Activated T-helper 1 cell treated with Interleukin-2 at 50 U/mL for 16 hours (primary cell): ENCODE measurements around the gene MAGOHB.
"Not testable (repeated sequence)": the region's sequence is repeated elsewhere in the genome, so short reads cannot be mapped to it uniquely, and the experiment has no call there.

Experiments
- DNase-seq: peaks from one replicate; pipeline ENCODE4 v3.0.0-alpha.2; 2020; ENCODE audit warnings: low read depth

The MAGOHB gene

GRCh38 chr12:10612110-10612509 lies 1.3 kb downstream of the MAGOHB start:
- DNase-seq: no peak

DNA sequence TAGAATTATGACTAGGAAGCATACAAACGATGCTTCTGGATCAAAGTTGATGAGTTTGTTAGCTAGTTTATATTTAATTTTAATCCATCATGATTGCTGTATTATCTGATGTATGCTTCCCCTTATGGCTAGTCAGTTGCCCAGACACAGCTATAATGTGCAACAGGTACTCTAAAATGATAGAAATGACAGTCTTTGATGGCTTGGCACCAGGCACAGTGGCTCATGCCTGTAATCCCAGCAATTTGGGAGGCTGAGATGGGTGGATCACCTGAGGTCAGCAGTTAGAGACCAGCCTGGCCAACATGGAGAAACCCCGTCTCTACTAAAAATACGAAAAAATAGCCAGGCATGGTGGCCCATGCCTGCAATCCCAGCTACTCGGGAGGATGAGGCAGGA lies 2.2 kb downstream of the MAGOHB start:
- not testable (repeated sequence) for DNase-seq

DNA sequence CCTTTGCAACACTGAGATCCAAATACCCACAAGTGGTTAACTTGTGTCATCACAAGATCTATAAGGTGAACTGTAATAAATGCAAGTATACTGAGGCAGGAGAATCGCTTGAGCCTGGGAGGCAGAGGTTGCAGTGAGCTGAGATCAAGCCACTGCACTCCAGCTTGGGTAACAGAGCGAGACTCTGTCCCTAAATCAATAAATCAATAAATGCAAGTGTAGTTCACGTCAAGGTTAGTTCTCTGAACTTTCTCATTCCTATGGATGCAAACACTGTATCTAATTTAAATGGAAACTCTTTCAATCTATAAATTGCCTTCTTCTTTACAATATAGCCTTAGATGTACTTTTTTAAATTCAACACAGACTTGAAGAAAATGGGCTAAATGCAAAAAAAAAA lies 3.2 kb downstream of the MAGOHB start:
- no peak for DNase-seq

- no peak for DNase-seq
Measured at GRCh38 chr12:10607885-10608458, 5.4 kb downstream of the MAGOHB start.

- no peak for DNase-seq
Measured at GRCh38 chr12:10601860-10602259, 11.5 kb downstream of the MAGOHB start.

DNA sequence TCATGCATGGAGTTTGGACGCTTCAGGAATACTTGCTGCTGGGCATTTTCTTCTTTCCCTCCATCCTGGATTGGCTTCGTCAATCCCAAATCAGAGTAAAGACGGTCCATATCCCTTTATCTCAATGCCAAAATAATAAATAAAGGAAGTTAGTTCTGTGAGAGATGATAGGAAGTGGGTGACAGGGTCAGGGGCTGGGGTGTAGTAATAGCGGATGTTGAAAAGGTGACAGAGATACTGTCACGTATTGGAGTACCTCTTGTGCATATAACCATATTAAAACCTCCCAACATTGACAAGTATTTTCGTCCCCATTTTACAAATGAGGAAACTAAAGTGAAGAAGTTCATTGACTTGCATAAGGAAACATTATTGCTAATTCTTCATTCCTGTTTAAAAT lies 12.4 kb downstream of the MAGOHB start:
- no peak for DNase-seq

GRCh38 chr12:10595881-10596280 lies 17.5 kb downstream of the MAGOHB start:
- no peak for DNase-seq

GRCh38 chr12:10590966-10591365 lies 22.4 kb downstream of the MAGOHB start:
- no peak for DNase-seq

- no peak for DNase-seq
Measured at GRCh38 chr12:10584415-10584814, 29.0 kb downstream of the MAGOHB start.

DNA sequence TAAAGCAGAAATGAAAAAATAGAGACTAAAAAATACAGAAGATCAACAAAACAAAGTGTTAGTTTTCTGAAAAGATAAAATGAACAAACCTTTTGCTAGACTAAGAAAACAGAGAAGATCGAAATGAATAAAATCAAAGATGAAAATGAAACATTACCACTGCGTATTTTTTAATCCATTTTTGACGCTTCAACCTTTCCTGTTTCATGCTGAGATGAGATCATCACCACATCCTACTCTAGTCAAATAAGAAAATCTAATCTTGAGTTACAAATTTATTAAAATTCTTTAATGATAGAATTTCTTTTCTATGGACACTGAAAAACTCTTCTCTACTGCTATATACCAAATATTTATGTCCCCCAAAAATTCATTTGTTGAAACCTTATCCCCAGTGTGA lies 30.7 kb downstream of the MAGOHB start:
- no peak for DNase-seq

DNA sequence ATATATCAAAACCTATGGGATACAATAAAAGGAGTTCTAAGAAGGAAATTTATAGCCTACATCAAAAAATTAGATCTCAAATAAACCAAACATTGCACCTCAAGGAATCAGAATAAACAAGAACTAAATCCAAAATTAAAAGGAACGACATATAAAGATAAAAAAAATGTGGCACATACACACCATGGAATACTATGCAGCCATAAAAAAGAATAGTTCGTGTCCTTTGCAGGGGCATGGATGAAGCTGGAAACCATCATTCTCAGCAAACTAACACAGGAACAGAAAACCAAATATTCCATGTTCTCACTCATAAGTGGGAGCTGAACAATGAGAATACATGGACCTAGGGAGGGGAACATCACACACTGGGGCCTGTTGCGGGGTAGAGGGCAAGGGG lies 31.3 kb downstream of the MAGOHB start:
- not testable (repeated sequence) for DNase-seq

- DNase-seq: no peak
Measured at GRCh38 chr12:10574307-10574706, 39.1 kb downstream of the MAGOHB start.

DNA sequence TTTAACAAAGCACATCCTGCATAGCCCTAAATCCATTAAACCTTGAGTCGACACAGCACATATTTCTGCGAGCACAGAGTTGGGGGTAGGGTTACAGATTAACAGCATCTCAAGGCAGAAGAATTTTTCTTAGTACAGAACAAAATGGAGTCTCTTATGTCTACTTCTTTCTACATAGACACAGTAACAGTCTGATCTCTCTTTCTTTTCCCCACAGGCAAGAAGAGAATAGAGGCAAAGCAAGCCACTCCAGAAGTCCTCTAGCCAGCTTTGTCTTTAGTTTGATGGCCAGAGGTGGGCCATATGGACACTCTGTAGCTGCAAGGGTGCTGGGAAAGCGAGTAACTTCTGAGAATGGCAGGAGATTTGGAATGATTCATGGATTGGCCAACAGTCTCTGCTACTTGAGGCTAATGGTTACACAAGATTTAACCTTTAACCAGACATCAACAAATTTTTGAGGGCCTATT lies 41.4 kb downstream of the MAGOHB start:
- DNase-seq: not testable (repeated sequence)

DNA sequence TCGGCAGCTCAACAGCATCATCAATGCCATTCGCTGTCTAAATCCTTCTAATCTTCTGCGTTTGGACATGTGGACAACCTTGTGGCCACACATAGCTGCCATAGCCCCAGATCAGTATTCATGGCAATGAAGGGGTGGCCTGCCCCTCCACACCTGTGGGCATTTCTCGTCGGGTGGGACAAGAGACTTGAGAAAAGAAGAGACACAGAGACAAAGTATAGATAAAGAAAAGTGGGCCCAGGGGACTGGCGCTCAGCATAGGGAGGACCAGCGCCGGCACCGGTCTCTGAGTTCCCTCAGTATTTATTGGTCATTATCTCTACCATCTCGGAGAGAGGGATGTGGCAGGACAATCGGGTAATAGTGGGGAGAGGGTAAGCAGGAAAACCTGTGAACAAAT lies 42.3 kb downstream of the MAGOHB start:
- DNase-seq: no peak

- no peak for DNase-seq
Measured at GRCh38 chr12:10567813-10568212, 45.6 kb downstream of the MAGOHB start.

GRCh38 chr12:10563966-10564365 lies 49.4 kb downstream of the MAGOHB start:
- DNase-seq: no peak

GRCh38 chr12:10563002-10563401 lies 50.4 kb downstream of the MAGOHB start:
- DNase-seq: no peak

DNA sequence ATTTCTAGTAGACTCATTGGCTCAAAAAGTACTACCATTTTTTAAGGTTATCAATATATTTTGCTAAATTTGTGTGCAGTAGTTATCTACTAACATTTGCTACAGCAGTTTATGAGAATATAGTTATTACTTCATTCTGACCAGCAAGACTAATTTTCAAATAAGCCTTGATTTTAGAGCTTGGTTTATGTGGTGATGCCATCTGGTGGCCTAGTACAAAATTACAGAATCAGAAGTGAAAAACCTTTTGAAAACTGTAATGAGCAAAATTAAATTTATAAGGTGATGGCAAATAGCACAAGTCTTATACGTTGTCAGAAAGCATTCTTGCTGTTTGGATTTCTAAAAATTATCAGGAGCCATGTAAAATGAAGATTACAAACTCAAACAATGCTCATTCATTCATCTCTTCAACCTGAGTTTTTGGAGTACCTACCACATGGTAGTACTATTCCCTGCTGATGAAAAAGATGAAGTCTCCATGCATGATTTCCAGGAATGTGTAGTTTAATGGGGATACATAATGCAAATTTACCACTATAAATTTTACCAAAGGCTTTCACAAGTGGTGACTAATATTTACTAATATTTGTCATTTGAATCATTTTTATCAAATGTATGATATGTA lies 51.0 kb downstream of the MAGOHB start:
- no peak for DNase-seq

DNA sequence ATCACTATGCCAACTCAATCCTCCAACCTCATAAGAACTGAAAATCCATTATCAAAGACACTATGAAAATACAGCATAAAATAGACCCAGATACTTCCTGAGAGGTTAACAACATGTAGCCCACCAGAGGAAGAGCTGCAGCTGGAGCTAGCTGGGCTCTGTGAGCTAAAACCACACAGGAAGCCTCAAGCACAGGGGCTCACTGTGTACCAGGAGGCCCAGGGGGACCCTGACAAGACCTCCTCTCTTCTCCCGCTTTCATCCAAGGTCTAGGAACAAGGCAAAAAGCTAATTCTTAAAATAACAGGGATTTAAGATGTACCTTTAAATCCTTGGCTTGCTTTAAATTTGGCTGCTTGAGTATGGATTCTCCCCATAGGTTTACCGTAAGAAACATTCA lies 54.2 kb downstream of the MAGOHB start:
- DNase-seq: no peak

DNA sequence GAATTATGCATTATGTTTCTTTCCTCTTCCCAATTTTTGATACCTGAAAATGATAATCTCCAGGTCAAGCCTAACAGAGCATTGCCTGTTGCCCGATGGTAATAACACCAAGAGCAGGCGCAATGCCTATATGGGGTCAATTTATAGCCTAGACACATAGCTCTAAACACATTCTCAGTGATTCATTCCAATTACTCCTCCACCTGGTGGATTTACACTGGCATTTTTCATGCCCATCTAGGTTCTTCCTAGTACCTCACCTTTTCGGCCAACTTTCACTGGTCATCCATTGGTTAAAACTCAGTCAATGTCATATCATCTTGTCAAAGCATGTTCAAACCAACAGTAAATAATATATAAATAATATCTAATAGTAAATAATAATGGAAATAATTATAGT lies 54.6 kb downstream of the MAGOHB start:
- DNase-seq: no peak

DNA sequence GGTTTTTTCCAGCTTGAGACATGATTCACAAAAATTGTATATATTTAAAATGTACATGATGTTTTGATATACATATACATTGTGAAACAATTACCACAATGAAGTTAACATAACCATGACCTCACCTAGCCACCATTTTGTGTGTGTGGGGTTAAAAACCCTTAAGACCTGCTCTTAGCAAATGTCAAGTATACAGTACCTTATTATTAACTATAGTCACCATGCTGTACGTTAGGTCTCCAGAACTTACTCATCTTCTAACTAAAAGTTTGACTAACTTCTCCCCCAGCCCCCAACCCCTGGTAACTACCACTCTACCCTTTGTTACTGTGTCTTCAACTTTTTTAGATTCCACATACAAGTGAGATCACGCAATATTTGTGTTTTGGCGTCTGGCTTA lies 55.1 kb downstream of the MAGOHB start:
- DNase-seq: no peak

GRCh38 chr12:10557766-10558165 lies 55.6 kb downstream of the MAGOHB start:
- DNase-seq: no peak

- no peak for DNase-seq
Measured at GRCh38 chr12:10557329-10557728, 56.1 kb downstream of the MAGOHB start.
